Mucosa of gallbladder (tissue), 1 donor: ENCODE data around the gene IFNA10. TPM values are rescaled to one million over a fixed set of nuclear protein-coding genes. Genes with fewer than 3 reads are reported as not detected.
"Not testable (repeated sequence)": the region's sequence is repeated elsewhere in the genome, so short reads cannot be mapped to it uniquely, and the experiment has no call there.

Source experiments
- DNase-seq: peaks from one replicate; pipeline ENCODE4 v3.0.0-alpha.2; 2020; ENCODE audit warnings: low spot score
- total RNA-seq: library from RNA; stranded (reverse); gene quantifications from one replicate; pipeline ENCODE4 v1.2.1, GENCODE V29; 2021
- donor health status: DM: no; HTN: no; CAD: no.

IFNA10 gene
- total RNA-seq, result not detected

- not testable (repeated sequence) for DNase-seq
Measured at GRCh38 chr9:21207043-21207442, at the start of gene IFNA10. TSS of gene IFNA10 (minus strand) at chr9:21207143. CDS start at chr9:21207097, 46 bp downstream.

DNA sequence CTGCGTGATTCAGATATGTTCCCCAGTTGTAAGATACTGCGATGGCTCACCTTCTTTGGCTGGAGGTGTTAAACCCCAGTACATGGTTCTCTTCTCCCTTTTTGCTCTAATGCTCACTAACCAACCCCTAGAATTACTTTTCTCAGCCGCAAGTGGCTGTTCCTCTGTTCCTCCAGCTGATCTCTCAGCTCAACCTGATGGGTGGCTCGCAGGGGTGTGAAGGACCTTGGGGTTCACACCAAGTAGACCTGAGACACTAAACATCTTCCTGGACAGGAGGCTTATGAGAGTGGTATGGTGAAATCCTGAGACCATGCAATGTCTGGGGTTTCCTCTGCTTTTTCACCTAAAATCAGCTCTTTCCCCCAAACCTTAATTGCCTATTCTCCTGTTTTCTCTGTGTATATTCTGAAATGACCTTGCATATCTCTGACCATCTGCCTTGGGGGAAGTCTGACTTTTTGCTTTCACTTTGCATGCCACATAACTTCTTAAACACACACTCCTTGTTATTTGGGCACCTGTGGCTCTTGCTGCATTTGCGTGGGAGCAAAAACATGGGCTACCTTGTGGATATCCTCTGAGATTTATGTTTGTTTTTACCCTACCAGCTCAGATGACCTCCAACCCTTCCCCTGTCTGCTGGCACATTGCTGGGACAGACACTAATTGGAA lies 48.7 kb upstream of the IFNA10 start:
- DNase-seq, result no peak

DNA sequence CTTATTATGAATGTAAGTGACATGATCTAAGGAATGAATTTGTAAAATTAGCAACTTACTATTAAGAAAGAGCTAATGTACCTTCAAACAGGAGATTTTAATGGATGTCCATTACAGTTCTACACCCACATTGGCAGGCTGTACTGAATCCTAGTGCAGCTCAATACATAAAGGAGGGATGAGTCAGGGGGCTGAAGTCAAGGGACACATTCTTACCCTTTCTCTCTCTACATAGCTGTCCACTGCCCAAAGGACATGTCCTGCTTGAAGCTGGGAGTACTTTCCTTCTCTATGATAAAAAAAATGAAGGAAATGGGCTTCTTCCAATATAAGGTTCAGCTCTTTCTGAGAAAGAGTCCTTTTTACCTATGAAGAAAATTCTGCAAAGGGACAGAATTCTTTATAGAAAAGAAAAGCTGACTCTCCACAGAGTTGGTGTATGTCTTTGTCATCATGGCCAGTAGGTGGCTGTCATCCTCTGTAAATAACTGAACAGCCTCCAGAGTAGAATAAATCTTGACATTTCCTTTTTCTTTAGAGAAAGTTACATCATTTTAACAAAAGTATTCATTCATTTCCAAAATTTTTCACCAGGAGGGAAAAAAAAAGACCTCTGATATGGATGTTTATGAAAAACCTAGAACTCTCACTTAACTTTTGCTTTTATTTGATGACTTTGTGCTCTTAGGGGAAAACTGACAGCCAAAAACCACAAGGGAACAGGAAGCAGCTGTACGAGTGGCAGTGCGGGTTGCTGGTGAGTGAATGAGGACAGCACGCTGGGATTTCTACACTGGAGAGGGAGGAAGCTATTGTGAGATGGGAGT lies 46.0 kb upstream of the IFNA10 start:
- no peak for DNase-seq

GRCh38 chr9:21251638-21252037 lies 44.7 kb upstream of the IFNA10 start:
- DNase-seq, result no peak

DNA sequence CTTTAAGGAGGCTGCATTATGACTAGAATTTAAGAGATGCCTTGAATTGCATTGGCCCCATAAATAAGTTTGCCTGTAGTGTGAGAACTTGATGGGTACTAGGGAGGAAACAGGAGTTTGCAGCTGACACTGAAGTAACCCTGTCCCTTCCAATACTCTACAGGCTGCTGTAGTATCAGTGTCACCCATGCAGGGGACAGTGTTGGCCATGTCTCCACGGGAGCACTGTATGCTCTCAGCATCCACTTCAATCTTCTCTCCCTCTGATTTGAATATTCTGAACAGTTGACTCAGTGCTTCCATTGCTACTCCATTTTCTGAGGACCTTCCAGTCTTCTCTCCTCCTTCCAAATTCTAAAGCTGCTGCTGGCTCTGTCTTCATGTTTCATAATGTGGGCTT lies 44.2 kb upstream of the IFNA10 start:
- DNase-seq, result no peak

DNA sequence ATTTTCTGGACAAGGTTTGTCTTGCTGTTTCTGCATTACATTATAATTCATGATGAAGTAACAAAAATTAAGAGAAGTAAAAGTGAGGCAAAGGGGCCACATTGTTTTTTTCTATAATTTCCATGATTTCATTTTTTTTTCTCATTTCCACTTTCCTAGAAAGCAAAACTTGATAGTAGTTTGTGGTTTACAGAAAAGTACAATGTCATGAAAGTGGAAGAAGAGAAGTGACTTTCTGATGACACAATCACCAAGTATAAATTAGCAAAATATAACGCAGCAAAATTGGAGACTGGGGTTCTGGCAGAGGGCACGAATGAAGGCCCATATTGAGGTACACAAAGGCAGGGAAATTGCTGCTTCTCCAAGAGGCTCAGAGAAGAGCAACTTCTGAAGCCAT lies 37.9 kb upstream of the IFNA10 start:
- DNase-seq, result no peak

DNA sequence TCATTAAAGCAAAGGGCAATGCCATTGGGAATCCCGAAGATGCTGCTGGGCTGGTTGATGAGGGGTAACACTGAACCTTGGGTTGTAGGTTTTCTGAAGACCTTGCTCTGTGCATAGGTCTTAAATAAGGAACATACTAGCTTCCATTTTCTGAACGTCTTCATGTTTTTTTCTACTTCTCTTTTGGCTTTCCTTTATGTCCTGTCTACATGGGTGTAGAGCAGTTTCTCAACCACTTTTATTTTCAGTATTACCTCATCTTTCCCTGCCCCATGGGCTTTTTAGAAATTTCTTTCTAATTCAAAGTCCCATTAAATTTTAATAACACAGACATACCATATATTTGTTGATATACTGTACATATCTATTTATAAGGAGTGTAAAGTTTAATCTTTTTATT lies 33.0 kb upstream of the IFNA10 start, which contains the start of gene IFNA14:
TSS of gene IFNA14 (minus strand) at position 95 of the 400 bp plus-strand sequence. CDS start at position 25, 70 bp downstream.
- no peak for DNase-seq

GRCh38 chr9:21236360-21236714 lies 29.4 kb upstream of the IFNA10 start:
- DNase-seq, result not testable (repeated sequence)

DNA sequence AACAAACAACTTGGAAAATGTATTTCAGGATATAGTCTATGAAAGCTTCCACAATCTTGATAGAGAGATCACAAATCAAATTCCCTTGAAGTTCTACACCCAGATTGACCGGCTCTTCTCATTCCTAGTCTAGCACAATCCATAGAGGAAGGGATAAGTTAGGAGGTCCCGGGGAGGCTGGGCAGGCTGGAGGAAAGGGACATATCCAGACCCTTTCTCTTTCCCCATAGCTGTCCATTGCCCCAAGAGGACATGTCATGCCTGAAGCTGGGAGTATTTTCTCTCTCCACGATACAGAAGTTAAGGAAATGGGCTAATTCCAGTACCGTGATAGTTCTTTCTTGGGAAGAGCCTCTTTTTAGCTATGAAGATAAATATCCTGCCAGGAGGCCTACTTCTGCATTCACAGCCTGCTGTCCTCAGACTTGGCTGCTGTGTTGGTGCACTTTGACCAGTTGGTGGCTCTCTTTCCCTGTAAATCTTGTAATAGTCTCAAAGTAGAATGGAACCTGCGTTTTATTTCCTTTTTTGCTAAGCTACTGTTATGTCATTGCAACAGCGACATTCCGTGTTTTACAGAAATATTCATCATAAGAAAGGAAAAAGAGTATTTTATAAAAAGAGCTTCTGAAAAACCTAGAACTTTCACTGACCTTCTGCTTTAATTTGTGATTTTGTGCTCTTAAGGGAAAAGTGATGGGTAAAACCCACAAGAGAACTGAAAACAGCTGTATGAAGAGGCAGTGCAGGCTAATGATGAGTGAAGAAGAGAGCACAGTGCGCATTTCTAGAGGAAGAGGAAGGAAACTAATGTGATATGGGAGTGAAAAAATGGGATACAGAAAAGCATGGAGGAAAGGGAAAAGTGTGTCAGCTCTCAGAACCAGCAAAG lies 28.8 kb upstream of the IFNA10 start:
- peak; percentile 41 for DNase-seq

DNA sequence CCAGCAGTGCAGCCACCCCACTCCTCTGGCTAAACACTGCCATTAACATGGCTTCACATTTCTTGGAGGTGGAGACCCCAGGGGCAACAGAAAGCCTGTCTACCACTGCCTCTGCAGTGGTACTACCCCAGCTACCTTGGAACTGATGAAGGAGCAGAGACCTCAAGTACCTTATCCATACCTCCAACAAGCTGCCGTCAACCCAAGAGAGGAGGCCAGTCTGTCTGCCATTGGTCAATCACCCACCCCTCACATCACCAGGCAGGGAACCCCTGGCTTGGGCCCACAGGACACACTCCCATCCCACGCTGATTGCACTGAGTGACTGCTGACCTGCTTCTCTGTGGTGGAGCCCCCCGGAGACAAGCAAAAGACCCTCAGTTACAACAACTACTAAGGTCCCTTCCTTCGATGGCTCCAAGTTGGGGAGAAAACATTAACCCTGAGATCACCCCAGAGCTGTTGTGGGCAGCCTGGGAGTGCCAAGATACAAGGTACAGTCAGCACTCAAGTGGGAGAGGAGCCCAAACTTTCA lies 27.3 kb upstream of the IFNA10 start:
- no peak for DNase-seq

DNA sequence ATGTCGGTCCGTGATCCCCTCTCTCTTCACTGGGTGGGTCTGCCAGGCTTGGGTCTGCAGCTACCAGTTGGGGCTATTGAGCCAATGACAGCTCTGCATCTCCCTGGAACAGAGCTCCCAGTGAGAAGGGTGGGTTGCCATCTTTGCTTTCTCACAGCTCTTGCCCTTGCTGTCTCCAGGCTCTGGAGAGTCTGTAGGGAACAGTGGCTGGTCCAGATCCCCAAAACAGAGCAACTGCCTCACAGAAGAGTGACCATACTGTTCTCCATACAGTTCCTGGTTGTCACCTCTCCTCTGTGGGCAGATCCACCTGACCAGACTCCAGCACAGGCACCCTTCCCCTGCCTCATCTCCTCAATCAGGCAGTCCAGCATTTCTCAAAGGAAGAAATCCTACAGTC lies 26.3 kb upstream of the IFNA10 start:
- DNase-seq, result no peak

DNA sequence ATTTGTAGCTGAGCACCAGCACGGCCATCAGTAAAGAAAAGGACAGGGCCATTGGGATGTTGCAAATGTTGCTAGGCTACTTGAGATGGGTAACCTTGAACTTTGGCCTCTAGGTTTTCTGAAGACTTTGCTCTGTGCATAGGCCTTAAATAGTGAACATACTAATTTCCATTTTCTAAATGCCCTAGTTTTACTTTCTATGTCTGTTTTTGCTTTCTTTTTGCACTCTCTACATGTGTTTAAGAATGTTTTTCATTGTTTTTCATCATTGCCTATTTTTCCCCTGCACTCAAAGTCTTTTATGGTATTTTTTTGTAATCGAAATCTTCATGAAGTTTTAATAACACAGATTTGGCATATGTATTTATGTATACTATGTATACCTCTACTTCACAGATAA lies 21.2 kb upstream of the IFNA10 start, which contains the start of gene IFNA17:
TSS of gene IFNA17 (minus strand) at position 101 of the 400 bp plus-strand sequence. CDS start at position 52, 49 bp downstream.
- DNase-seq, result no peak

GRCh38 chr9:21217211-21217610 lies 10.3 kb upstream of the IFNA10 start, which contains the start of gene IFNA16:
TSS of gene IFNA16 (minus strand) at chr9:21217311. CDS start at chr9:21217305, 6 bp downstream.
- DNase-seq, result not testable (repeated sequence)

DNA sequence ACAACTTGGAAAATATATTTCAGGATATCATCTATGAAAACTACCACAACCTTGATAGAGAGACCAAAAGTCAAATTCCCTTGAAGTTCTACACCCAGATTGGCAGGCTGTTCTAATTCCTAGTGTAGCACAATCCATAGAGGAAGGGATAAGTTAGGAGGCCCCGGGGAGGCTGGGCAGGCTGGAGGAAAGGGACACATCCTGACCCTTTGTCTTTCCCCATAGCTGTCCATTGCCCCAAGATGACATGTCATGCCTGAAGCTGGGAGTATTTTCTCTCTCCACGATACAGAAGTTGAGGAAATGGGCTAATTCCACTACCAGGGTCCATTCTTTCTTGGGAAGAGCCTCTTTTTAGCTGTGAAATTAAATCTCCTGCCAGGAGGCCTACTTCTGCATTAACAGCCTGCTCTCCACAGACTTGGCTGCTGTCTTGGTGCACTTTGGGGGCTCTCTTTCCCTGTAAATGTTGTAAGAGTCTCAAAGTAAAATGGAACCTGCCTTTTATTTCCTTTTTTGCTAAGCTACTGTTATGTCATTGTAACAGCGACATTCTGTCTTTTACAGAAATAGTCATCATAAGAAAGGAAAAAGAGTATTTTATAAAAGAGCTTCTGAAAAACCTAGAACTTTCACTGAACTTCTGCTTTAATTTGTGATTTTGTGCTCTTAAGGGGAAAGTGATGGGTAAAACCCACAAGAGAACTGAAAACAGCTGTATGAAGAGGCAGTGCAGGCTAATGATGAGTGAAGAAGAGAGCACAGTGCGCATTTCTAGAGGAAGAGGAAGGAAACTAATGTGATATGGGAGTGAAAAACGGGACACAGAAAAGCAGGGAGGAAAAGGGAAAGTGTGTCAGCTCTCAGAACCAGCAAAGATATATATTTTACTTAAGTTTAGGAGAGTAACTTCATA lies 6.7 kb upstream of the IFNA10 start:
- DNase-seq, result not testable (repeated sequence)

- DNase-seq, result not testable (repeated sequence)
Measured at GRCh38 chr9:21212160-21212559, 5.2 kb upstream of the IFNA10 start.

- DNase-seq, result not testable (repeated sequence)
Measured at GRCh38 chr9:21210782-21211181, 3.8 kb upstream of the IFNA10 start.

- DNase-seq, result no peak
Measured at GRCh38 chr9:21210311-21210710, 3.4 kb upstream of the IFNA10 start.

DNA sequence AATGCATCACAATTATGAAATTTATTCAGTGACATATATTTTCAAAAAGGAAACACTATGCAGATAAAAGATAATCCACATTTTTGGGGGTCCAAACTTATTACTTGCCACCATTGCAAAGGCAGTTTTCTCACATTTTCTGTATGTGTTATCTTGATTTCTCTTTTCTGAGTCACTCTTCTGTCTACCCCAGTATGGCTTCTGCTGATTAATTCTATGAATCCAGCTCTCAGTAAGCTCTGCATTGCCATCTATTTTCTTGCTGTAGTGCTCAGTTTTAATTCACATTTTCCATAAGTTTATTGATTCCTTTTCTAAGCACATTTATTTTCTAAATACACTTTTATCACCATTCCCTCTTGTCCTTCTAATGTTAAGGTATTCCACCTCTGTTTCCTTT lies 1.7 kb downstream of the IFNA10 start:
- no peak for DNase-seq

- not testable (repeated sequence) for DNase-seq
Measured at GRCh38 chr9:21202105-21202504, 4.8 kb downstream of the IFNA10 start, which contains the start of gene IFNA7. TSS of gene IFNA7 (minus strand) at chr9:21202205. CDS start at chr9:21202165, 40 bp downstream.
